Kidney capillary endothelial cell (primary cell): Measurements from ENCODE around the gene ASTL.

ENCODE experiments used
- DNase-seq: peaks from one replicate; pipeline ENCODE4 v3.0.0-alpha.2; 2018; ENCODE audit warnings: low spot score

The ASTL gene

DNA sequence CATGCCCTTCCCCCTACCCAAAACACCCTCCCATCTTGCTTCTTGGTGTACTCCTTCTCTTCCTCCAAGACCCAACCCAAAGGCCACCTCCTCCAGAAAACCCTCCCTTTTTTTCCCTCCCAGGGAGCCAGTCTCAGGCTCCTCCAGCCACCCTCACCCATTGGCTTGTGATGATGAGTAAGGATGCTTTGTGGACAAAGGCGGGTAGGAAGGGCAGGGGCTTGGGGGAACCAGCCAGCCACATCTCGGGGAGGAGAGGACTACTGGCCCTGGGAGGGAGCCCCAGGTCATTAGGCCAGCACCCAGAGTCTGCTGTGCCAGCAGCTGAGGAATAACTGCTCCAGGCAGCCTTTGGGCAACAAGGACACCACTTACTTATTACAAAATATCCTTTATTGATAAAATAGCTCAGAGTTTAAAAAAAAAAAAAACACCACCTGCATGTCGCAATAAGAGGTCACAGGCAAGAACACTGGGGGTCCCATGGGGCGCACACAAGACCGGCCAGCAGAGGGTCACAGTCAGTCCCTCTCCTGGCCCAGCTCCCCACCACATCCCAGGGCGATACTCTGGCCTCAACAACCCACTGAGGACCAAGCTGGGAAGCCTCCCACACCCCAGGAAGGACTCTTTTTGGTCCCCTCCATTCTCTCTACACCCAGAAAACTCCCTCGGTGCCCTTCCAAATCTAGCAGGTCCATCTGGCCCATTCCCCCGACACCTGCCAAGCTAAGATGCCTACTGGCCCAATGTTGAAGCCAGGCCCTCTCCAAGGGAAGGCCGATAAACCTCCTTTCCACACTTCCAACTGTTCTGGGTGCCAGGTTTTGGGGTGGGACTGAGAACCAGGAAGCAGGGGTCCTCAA lies 25.6 kb downstream of the ASTL start:
- DNase-seq, result no peak

DNA sequence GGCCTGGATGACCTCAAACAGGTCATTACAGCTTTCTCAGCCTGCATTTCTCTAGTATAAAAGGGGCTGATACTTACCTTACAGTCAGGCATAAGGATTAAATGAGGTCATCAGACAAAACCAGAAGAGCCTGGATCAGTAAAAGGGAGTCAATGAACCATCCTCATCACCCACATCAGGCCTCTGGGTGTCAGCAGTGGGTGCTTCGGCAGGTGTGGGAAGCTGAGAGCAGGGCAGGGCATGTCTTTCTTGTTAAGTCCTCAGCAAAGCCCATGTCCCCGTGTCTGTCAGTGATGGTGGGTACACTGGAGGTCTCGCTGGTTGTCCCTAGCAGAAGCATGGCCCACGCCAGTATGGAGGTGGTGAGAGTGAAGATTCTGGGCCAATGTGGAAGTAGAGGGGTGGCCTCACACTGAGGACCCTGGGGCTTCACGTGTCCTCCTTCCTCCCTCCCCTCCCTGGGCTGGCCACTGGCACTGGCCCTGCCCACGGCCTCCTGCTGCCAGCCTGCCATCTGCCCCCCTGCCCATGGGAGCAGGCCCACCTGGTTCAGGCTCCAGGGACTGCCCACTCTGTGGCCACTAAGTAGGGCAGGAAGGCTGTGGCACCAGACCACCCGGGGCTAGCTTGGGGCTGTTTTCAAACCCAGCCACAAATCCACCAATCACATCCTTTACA lies 26.3 kb downstream of the ASTL start:
- DNase-seq, result no peak

DNA sequence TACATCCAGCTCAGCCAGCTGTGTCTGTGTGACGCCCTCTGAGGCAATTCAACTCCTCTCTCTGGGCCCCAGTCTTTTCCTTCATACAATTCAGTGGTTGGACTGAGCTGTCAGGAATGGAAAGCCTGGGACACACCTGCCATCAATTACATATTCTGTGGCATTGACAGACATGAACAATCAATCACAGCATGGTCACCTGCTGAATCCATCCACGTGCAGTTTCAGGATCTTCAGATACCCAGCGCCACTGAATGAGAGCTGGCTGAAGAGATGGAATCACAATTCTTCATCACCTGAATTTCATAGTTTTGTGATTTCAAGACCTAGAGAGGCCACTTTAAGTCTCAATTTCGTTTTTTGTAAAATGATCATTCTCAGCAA lies 27.1 kb downstream of the ASTL start:
- no peak for DNase-seq

DNA sequence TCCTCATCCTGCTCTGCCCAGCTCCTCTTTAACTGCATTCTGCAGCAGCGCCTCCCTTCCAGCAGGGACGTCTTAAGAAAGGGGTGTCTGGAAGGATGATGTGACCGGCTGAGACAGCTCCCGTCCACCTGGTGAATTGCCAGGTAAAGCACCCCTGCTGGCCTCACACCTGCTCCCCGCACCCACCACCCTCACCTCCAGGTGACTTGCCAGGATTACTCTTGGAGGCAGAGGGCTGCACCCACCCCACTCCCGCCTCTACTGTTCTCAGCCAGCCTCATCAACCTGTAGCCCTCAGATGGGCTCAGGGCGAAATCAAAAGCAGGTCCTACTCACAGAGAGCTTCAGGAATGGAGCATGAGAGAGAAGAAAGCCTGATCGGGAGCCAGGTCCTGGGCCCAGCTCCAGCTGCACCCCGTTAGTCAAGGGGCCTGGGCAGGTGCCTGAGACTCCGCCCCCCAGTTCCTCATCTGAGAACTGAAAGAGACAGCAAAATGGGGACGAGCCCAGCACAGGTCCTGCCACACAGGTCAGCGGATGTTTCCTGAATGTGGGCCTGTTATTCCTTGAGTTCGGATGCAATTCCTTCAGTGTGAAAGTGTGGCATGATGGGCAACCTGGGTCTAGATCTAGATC lies 27.6 kb downstream of the ASTL start:
- DNase-seq, result no peak

DNA sequence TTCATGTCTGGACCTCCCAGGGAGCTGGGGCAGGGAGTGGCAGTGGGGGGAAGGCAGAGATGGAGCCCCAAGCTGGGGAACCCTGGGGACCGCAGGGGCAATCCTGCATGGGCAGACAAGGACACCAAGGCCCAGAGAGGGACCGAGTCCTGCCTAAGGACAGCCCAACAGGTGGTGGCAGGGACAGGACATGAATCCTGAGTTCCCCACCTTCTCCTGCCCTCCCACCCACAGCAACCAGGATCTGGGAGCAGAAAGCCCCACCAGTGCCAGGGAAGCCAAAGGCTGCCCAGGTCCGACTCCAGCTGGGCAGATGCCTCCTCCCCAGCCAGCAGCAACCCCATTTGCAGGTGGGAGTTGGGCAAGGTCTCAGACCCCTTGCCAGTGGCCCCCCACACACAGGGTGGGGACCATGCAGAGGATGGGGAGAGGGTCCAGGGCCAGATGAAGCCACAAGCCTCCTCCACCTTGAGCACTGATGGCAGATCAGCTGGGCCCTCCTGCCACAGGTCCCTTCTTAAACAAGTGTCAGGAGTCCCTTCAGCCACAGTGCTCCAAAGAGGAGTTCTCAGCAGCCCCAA lies 28.3 kb downstream of the ASTL start:
- no peak for DNase-seq

DNA sequence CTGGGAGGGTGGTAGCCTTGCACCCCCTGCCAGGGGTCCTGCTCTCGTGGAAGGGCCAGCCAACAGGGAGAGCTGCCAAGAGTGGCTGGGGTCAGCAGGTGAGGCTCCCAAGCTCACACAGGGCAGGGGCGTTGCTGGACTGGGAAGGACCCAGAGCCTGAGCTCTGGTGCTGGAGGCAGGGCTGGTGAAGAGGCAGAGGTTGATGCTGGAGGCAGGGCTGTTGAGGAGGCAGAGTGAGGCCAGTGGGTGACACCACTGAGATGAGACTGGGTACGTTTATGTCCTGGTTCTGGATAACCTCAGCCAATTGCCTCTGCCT lies 29.0 kb downstream of the ASTL start:
- DNase-seq, result no peak

DNA sequence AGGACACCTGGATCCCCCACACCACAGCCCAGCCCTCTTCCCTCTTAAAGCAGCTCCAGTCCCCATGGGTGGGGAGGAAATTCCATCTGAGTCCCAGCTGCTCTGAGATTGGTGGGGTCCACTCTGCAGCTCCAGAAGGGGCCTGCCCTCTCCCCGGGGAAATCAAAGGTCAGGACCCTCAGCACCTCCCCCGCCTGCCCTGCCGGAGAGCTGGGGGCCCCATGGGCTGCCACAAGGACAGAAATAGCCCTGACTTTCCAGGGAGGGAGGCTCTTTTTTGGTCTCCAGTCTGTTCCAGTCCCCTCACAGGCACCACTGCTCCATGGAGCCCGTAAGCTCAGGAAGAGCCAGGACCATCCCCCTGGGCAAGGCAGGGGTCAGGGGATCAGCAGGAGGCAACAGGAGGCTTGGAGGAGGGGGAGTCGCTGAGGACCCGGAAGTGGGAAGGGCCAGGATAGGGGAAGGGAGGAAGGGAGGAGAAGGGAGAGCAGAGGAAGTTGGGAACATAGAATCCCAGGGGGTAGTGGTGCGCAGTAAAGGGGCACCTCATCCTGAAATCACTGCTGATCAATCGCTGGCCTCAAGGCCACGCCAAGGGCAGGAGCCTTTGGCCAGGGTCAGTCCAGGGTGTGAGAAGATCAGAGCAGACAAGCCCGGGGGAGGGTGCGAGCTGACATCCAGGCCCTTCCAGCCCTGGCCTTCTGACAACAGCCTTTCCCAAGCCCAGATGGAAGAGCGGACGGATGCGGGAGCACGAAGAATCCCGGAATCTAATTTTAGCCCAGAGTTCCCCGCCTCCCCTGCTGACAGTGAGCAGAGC lies 29.6 kb downstream of the ASTL start:
- no peak for DNase-seq

DNA sequence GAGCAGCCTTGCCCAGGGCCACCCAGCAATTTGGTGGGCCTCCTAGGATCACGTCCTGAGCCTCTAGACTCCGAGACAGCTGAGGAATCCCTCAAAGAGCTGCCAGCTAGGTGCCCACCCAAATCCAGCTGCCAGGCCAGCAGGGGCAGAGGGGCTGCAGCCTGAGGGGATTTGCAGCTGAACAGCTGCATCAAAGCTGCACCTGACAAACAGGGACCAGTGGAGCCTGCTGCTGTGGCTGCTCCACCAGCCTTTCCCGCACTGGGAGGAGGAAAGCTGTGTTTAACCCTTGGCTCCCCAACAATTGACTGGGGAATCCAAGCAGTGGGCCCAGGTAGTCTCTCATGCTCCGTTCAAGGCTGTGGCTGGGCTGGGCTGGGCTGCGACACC lies 30.2 kb downstream of the ASTL start:
- no peak for DNase-seq

DNA sequence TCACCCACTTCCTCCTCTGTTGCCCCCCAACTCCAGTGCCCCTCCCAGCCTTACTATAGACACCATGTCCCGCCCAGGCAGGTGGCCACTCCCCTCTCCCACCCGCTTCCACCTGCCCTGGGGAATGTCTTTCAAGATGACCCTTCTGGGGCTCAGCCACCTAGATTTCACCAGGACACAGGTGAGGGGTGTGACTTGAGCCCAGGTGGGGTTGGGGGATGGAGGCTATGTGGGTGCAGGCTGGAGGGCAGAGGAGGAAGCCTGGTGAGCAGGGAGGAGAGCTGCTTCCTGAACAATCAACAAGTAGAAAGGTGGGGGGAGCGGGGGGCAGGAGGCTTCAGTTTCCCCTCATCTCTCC lies 30.6 kb downstream of the ASTL start:
- no peak for DNase-seq

DNA sequence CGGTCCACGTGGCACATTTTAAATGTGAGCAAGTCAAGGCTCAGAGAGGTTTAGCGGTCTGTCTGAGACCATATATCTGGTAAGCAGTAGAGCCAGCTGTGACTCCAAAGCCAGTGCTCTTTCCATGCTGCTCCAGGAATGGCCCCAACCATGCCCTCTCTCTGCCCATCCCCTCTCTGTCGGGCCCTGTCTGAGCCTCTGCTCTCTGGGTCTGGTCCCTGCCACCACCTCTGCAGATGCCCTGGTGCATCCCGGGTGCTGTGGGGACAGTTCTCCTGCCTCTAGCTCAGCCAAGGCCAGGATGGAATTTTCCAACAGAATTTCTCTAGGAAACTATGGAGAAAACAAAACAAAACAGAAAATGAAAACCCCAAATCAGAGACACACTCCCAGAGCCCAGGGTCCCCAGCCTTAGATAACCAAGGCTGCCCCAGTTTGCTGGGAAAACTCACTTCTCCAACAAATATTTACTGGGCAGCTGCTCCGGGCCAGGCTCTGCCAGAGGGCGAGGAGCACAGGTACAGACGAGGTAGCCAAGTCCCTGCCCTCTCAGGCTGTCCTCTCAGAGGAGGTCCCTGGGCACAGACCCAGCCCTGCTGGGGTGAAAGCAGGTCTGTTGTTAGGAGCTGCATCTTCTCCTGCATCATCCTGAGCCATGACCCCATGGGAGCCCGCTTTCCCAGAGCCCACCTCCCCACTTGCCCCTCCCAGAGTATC lies 31.2 kb downstream of the ASTL start:
- DNase-seq, result no peak

DNA sequence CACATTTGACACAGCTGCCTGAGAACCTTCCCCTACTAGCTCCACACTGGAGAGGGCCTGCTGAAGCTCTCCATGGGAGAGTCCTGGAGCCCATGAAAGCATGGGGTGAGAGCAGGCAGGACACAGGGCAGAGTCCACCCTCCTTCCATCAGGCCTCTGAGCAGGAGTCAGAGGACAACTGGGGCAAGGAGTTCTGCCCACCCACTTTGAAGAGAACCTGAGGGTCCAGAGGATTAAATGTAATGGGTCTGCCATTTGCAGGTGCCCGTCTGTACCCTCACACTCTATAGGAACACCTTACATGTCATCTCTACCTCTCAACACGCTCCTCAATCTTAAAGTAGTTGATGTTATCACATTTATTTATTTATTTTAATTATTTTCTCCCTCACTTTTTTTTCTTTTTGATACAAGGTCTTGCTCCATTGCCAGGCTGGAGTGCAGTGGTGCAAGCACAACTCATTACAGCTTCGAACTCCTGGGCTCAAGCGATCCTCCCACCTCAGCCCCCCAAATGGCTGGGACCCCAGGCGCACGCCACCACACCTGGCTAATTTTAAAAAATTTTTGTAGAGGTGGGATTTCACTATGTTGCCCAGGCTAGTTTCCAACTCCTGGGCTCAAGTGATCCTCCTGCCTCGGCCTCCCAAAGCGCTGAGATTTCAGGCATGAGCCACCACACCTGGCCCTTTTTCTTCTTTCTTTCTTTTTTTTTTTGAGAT lies 32.1 kb downstream of the ASTL start:
- no peak for DNase-seq

DNA sequence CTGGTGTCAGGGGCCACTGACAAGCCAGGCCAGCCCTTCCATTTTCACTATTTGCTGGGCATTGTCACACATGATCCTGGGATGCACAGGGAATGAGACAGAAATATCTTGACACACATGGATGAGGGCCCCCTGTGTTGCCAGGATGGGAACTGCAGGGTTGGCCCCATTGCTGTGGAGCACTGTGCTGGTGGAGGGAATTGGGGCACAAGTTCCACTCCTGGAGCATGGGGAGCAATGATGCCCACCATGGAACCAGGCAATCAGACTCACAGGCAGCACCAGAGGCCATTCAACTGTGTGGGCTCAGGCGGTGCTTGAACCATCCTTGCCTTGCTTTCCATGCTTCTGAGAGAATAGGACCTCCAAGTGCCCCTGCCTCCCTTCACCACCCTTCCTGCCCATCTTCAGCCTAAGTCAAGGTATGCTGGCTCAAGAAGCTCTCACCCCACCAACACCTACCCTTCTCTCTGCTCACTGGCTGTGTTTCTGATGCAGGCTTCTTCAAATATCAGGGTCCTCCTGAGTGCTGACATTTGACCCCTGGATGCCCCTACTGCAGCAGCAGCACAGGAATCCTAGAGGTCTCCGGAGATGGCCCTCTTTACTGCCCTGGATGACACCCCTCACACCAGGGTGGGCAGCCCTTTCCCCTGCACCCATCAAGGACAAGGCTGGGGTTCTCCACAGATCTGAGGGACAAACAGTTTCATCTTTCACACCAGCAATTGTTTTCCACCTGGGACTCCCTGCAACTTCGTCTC lies 33.0 kb downstream of the ASTL start:
- no peak for DNase-seq

DNA sequence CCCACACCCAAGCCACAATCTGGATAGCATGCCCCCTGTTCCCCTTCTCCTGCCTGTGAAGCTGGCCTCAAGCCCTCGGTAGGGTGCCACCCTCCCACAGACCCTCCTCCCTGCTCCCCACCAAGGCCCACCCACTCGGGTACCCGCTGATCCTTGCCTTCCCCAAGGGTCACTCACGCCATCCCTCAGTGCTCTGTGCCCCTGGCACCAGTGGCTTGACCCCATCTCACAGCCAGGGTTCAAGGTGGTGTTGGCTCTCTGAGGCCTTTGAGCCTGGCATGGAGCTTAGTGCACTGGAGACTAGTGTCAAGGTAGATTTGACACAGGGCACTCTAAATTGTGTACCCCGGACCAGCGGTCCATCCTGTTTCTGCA lies 33.8 kb downstream of the ASTL start:
- DNase-seq, result no peak

DNA sequence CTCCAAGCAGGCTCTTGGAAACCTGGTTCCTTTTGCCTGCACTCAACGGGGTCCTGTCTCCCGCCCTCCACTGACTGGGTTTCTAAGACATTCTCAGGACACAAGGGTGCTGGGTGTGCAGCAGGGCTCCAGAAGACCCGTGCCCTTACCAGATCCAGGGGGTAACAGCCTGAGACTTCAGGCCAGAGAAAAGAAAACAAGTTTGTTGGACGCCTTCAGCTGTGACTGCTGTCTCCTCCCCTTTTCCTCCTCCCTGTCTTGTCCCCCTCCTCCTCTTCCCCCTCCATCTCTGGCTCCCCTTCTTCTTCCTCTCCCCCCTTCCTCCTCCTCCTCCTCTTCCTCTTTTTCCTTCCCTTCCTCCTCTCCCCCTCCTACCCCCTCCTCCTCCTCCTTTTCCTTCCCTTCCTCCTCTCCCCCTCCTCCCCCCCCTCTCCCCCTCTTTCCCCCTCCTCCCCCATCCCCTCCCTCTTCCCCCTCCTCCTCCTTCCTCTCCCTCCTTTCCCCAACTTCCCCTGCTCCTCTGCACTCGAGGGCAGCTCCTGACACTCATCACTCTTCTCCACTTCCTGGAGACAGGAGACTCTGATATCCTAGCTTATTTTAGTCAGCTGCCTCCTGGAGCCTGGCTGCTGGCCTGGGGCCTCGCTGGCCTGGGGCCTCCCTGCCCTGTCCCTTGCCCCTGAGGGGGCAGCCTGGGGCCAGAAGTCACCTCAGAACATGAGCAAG lies 34.4 kb downstream of the ASTL start:
- no peak for DNase-seq

DNA sequence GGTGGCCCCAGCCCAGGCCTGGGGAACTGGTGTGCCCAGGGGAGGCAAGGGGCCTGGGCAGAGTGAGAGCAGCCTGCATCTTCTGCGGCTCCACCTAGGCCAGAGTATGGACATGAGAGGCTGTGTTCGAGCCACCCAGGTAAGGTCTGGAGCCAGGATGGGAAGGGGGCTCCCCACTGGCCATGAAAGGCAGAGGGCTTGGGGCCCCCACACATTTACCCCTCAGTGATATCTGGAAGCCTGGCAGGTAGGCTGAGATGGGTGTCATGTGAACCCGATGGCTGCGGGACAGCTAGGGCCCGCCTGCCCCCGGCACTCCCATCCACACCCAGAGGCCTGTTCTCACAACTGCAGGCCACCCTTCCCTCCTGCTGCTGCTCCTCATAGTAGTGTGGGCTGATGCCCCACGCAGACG lies 35.1 kb downstream of the ASTL start:
- no peak for DNase-seq

DNA sequence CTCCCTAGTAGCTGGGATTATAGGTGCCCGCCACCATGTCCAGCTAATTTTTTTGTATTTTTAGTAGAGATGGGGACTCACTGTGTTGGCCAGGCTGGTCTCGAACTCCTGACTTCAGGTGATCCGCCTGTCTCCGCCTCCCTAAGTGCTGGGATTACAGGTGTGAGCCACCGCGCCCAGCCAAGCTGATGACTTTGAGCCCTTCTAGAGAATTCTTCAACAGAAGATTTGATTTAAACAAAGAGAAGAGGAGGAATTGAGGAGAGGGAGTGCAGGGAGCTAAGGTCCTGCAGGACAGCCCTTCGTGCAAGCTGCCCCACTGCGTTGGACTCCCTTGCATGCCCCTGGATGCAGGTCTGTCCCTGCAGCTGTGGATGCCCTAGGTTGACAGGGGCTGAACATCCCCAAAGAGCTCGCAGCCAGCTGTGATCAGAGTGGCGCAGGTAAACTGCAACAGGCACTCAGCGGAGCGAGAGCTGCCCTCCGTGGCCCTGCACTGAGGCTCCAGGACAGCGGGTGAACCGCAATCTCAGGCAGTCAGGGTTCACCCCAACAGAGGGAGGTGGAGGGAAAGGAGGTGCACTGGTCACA lies 35.6 kb downstream of the ASTL start:
- no peak for DNase-seq

DNA sequence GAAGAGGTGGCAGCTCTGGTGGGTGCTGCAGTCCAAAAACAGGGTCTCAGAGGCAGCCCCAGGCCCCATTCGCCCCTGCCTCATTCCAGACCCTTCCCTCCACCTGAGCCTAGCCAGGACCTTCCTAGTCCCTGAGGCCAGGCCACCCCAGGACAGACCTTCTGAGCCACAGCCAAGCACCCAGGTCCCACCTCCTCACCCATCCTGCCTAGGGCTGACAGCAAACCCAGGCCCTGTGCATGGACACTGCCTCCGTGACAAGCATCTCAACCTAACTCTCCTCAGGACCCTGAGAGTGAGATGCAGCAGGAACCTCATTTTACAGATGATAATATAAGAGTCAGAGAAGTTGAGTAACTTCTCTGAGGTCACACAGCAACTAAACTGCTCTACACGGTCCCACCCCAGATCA lies 37.4 kb downstream of the ASTL start:
- no peak for DNase-seq

DNA sequence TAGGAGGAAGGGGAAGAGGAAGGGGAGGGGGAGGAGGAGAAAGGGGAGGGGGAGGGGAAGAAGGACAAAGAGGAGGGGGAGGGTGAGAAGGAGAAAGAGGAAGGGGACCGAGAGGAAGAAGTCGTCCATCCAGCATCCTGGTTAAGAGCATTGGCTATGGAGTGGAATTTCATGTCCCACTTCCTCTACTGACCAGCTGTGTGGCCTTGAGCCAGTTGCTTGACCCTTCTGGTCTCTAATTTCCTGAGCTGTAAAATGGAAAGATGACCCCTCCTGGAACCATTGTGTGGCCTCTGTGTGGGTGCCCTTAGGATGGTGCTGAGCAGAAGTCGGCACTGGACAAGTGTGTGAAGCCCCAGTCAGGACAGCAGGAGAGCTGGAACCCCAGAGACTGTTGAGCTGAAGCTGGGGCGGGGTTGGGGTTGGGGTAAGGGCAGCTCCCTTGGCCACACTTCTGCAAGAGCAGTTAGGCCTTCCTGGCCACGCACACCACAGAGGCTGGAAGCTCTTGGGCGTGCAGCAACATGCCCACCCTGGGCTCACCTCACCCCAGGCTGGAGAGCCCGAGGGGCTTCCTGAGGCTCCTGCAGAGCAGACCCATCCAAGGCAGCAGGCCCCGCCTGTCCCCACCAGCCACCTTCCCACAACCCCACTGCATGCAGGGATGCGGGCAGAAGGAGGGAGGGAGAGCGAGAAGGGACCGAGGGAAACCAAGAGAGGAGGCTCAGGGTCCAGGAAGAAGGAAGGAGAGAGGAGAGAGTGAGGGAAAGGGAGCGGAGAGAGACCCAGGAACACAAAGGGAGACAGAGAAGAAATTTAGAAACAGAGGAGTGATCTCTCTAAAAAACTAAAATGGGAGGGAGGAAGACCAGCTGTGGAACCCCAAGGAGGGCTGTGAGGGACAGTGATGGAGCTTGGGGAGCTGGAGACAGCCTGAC lies 38.2 kb downstream of the ASTL start:
- no peak for DNase-seq
